ENCODE measurements around the gene TTC7B. TPM values are rescaled to one million over a fixed set of nuclear protein-coding genes. Genes with fewer than 3 reads are reported as not detected.

Gene TTC7B
- total and polyA plus RNA-seq, 2 donors (not counting 3 experiments of a cell fraction or from before 2014, with no cell fraction given) = 46.8 to 76.5 TPM

DNA sequence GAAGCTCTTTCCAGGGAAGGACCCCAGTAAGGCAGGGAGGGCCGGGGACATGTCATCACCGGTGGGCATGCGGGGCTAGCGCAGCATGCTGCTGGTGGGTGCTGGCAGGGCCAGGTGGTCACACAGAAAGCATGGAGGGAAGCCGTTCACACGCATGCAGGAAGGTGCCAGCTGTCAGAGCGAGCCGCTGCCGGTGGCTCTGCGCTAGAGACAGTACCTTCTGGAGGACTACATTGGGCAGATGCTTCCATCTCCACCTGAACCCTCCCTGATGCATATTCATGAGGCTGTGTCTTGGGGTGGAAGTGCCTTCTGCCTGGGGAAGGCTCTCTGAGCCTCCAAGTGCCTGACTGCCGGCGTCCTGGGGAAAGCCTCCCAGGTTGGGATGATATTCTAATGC lies 215.6 kb downstream of the TTC7B start:
- H3K27ac ChIP-seq (ENCODE audit: insufficient read depth, low read depth, low read length) = no peak overlapping the region
- no peaks in the 10 kb centered on the region for H3K9me3 ChIP-seq (replicated peaks; ENCODE audit: control insufficient read depth, insufficient read depth, low read length)
- TF ChIP-seq JUN (IDR thresholded peaks at IDR 0.05; ENCODE audit: borderline replicate concordance, insufficient read depth, insufficient read length, low read depth) (no peak), EZH2 (IDR thresholded peaks at IDR 0.05; ENCODE audit: borderline replicate concordance, low read depth, low read length, severe bottlenecking) (no peak), GATA2 (IDR thresholded peaks at IDR 0.05; ENCODE audit: insufficient read depth, insufficient read length, low read depth, low read length) (no peak), MYC (IDR thresholded peaks at IDR 0.05; ENCODE audit: low read depth, low read length) (no peak), POLR2A (IDR thresholded peaks at IDR 0.05; ENCODE audit: low read depth, low read length) (no peak), FOS (IDR thresholded peaks at IDR 0.05; ENCODE audit: borderline replicate concordance, insufficient read depth, low read length) (no peak), POLR2AphosphoS5 (IDR thresholded peaks at IDR 0.05; ENCODE audit: insufficient read depth, low read depth, low read length) (no peak)
- TF ChIP-seq, protein P1, sequence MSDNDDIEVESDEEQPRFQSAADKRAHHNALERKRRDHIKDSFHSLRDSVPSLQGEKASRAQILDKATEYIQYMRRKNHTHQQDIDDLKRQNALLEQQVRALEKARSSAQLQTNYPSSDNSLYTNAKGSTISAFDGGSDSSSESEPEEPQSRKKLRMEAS (IDR thresholded peaks at IDR 0.05; ENCODE audit: insufficient read depth, insufficient read length) = no peak
- TF ChIP-seq, protein P2, sequence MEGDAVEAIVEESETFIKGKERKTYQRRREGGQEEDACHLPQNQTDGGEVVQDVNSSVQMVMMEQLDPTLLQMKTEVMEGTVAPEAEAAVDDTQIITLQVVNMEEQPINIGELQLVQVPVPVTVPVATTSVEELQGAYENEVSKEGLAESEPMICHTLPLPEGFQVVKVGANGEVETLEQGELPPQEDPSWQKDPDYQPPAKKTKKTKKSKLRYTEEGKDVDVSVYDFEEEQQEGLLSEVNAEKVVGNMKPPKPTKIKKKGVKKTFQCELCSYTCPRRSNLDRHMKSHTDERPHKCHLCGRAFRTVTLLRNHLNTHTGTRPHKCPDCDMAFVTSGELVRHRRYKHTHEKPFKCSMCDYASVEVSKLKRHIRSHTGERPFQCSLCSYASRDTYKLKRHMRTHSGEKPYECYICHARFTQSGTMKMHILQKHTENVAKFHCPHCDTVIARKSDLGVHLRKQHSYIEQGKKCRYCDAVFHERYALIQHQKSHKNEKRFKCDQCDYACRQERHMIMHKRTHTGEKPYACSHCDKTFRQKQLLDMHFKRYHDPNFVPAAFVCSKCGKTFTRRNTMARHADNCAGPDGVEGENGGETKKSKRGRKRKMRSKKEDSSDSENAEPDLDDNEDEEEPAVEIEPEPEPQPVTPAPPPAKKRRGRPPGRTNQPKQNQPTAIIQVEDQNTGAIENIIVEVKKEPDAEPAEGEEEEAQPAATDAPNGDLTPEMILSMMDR (IDR thresholded peaks at IDR 0.05; ENCODE audit: extremely low read depth in 1 of 2, insufficient read depth in 1 of 2, low read depth in 1 of 2, low read length in 2 of 2) = no peak
- H2AFZ ChIP-seq (ENCODE audit: low read depth, low read length) = no peak overlapping the region
- H3K4me2 ChIP-seq (ENCODE audit: insufficient read depth, low read length) = no peak overlapping the region
- peaks cover 3% of the 10 kb centered on the region for H3K4me1 ChIP-seq (ENCODE audit: control insufficient read depth, extremely low read depth, insufficient read depth, low read length)
- dilution Hi-C loops (cut with MboI; ENCODE audit: extremely low pct_ligation_motif_present, low sequenced_read_pairs) = no loop called here
- DNase-seq (ENCODE audit: low read depth, low spot score) (no peak), FAIRE-seq (no peak)
- POLR2A ChIA-PET = no interaction called here
- H3K9me1 ChIP-seq (replicated peaks; ENCODE audit: control insufficient read depth, extremely low read depth, insufficient read depth, low read length) = no peaks in the 10 kb centered on the region
- H3K27me3 ChIP-seq (ENCODE audit: control insufficient read depth in 2 of 2, insufficient read depth in 2 of 2, low read length in 2 of 2) = no peaks in the 10 kb centered on the region
- no peak overlapping the region for H3K9ac ChIP-seq (replicated peaks; ENCODE audit: extremely low read depth, insufficient read depth, low read length)
- H3K79me2 ChIP-seq (ENCODE audit: control insufficient read depth, insufficient read depth, low read length) = no peaks in the 10 kb centered on the region
- no peaks in the 10 kb centered on the region for H3K36me3 ChIP-seq (ENCODE audit: control insufficient read depth in 2 of 2, extremely low read depth in 1 of 2, insufficient read depth in 2 of 2, low read length in 2 of 2)
- no peak overlapping the region for H3K4me3 ChIP-seq (replicated peaks in 1 of 3; ENCODE audit: insufficient read depth in 1 of 3, low read depth in 1 of 3, low read length in 3 of 3)
- no peaks in the 10 kb centered on the region for H4K20me1 ChIP-seq (replicated peaks; ENCODE audit: control insufficient read depth, extremely low read depth, insufficient read depth, low read length)
- CTCF ChIA-PET = interaction anchor here (1.1 to 1.8 kb wide), 4 partner anchors 10 to 158 kb away, joined by 3 to 6 read pairs (median 4); no protein-coding TSS in a partner anchor
- BruUV-seq (replicated peaks) = no TSS peak
- intact Hi-C loops (cut with micrococcal nuclease) = no loop called here

Measured in endothelial cell of umbilical vein (primary cell).